ENCODE measurements around the gene TMEM184A. TPM values are rescaled to one million over a fixed set of nuclear protein-coding genes. Genes with fewer than 3 reads are reported as not detected.
"Not testable (repeated sequence)": the region's sequence is repeated elsewhere in the genome, so short reads cannot be mapped to it uniquely, and the experiment has no call there.

TMEM184A gene
- total RNA-seq, 8 experiments from 2014 or later, result 0.16 to 1.2 (median 0.47) TPM

DNA sequence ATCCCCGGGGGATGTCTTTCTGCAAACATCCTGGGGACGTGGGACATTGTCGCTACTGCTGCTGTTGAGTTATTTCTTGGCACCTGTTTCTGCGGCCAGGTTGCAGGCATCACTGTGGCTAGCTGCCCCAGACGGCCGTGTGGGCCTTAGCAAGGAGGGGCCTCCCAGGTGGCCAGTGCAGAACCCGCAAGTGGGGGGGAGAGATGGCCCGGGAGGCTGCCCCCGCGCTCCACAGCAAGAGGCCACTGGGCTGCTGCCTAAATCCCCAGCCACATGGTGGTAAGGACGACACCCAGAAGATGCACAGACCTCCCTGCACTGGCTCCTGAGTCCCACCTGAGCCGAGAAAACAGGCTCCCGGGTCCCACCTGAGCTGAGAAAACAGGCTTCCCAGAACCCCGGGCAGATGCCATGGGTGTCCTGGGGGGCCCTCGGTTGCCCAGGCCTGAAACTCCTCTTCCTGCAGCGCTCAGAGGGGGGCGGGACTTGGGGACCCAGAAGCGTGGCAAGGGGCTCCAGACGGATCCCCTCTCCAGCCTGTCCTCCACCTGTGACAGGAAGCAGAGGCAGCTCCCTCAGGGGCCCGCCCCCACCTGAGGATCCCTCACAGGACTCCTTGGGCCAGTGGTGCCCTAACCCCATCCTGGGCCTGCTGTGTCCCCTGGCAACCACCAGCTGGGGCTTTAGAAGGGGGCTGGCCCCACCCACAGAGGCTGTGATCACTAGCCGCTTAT is 26.5 kb downstream of the TMEM184A start:
- peak overlapping the region in 2 of 5 donors; percentile 48 to 50 for H3K4me3 ChIP-seq

GRCh38 chr7:1526271-1526754 is 29.7 kb downstream of the TMEM184A start:
- peaks cover 6 to 8% of the 10 kb centered on the region in 2 donors for H3K4me1 ChIP-seq (replicated peaks in 1 of 2)
- in situ Hi-C loops (cut with MboI; ENCODE audit: low pct_unique_long_range_greater_than_20kb in 2 of 9, low sequenced_read_pairs in 9 of 9, unreplicated experiment in 9 of 9), result no loop called here
- no peak overlapping the region for H3K4me3 ChIP-seq
- no peak overlapping the region for H3K27ac ChIP-seq
- 0 to 80% (median 19%) methylated on average over 1 to 6 of the region's 6 CpGs; no CpG with 5 or more reads in 6 of the 10 experiments for WGBS, 10 experiments
- no peak for ATAC-seq (replicated peaks in 6 of 8)

More for the DNA sequence above, 26.5 kb downstream of the TMEM184A start:
- WGBS, 10 experiments, result 50 to 100% (median 73%) methylated on average over 1 to 5 of the region's 21 CpGs; no CpG with 5 or more reads in 4 of the 10 experiments
- ATAC-seq (replicated peaks in 6 of 8), result no peak
- in situ Hi-C loops (cut with MboI; ENCODE audit: low pct_unique_long_range_greater_than_20kb in 2 of 9, low sequenced_read_pairs in 9 of 9, unreplicated experiment in 9 of 9), result no loop called here
- H3K27ac ChIP-seq, result no peak overlapping the region
- peaks cover 39 to 41% of the 10 kb centered on the region in 2 donors for H3K4me1 ChIP-seq (replicated peaks in 1 of 2)

GRCh38 chr7:1525409-1525808 is 30.6 kb downstream of the TMEM184A start:
- no peak overlapping the region for H3K4me3 ChIP-seq
- peaks cover 4 to 9% of the 10 kb centered on the region in 2 donors for H3K4me1 ChIP-seq (replicated peaks in 1 of 2)
- no peak for ATAC-seq (replicated peaks in 6 of 8)
- WGBS, 10 experiments, result 71 to 100% (median 95%) methylated on average over 1 to 5 of the region's 6 CpGs; no CpG with 5 or more reads in 1 of the 10 experiments
- in situ Hi-C loops (cut with MboI; ENCODE audit: low pct_unique_long_range_greater_than_20kb in 2 of 9, low sequenced_read_pairs in 9 of 9, unreplicated experiment in 9 of 9), result no loop called here
- H3K27ac ChIP-seq, result no peak overlapping the region

- 55 to 85% (median 60%) methylated on average over 2 to 9 of the region's 17 CpGs; no CpG with 5 or more reads in 5 of the 10 experiments for WGBS, 10 experiments
- Histone ChIP-seq H3K4me3 (no peak overlapping the region), H3K4me1 (replicated peaks in 1 of 2) (peaks cover 0 to 8% of the 10 kb centered on the region in 2 donors), H3K27ac (no peak overlapping the region)
- no peak for ATAC-seq (replicated peaks in 6 of 8)
- in situ Hi-C loops (cut with MboI; ENCODE audit: low pct_unique_long_range_greater_than_20kb in 2 of 9, low sequenced_read_pairs in 9 of 9, unreplicated experiment in 9 of 9), result no loop called here
These were observed 32.2 kb downstream of the TMEM184A start for GRCh38 chr7:1523844-1524243.

GRCh38 chr7:1523208-1523607 is 32.8 kb downstream of the TMEM184A start:
- no peak overlapping the region for H3K27ac ChIP-seq
- ATAC-seq (replicated peaks in 6 of 8), result peak in 1 of 8 experiments; percentile 22
- 40 to 80% methylated on average over 2 to 6 of the region's 13 CpGs; no CpG with 5 or more reads in 8 of the 10 experiments for WGBS, 10 experiments
- in situ Hi-C loops (cut with MboI; ENCODE audit: low pct_unique_long_range_greater_than_20kb in 2 of 9, low sequenced_read_pairs in 9 of 9, unreplicated experiment in 9 of 9), result no loop called here
- H3K4me1 ChIP-seq (replicated peaks in 1 of 2), result peaks cover 0 to 8% of the 10 kb centered on the region in 2 donors
- H3K4me3 ChIP-seq, result no peak overlapping the region

- peaks cover 0 to 8% of the 10 kb centered on the region in 2 donors for H3K4me1 ChIP-seq (replicated peaks in 1 of 2)
- H3K4me3 ChIP-seq, result no peak overlapping the region
- no peak for ATAC-seq (replicated peaks in 6 of 8)
- in situ Hi-C loops (cut with MboI; ENCODE audit: low pct_unique_long_range_greater_than_20kb in 2 of 9, low sequenced_read_pairs in 9 of 9, unreplicated experiment in 9 of 9), result no loop called here
- no peak overlapping the region for H3K27ac ChIP-seq
- WGBS, 10 experiments, result 44 to 100% (median 82%) methylated on average over 1 to 11 of the region's 11 CpGs; no CpG with 5 or more reads in 3 of the 10 experiments
These were observed 34.5 kb downstream of the TMEM184A start for GRCh38 chr7:1521456-1521855.

DNA sequence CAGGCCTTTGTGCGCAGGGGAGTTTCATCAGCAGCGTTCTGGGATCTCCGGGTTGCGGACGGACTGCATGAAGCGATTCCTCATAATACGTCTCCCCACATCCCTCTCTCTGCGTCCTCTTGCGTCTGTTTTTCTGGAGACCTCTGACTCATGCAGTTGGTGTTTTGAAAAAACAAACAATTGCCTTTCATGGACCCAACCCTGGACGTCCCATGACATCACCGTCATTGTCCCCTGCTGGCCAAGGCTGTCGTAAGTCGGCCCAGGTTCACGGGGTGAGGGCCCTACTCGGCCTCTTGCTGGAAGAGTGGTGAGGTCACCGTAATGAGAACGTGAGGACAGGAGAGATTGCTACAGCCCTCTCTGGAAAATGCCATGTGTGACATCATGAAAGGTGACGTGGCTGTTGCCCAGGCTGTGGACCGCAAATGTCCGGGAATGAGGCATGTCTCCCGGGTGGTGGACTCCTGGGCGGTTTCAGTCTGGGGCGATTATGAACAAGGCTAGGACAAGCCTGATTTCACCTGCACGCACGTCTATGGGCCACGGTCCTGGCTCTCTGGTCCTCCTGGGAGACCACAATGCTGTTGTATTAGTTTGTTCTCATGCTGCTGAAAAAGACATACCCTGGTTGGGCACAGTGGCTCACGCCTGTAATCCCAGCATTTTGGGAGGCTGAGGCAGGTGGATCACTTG is 35.3 kb downstream of the TMEM184A start:
- in situ Hi-C loops (cut with MboI; ENCODE audit: low pct_unique_long_range_greater_than_20kb in 2 of 9, low sequenced_read_pairs in 9 of 9, unreplicated experiment in 9 of 9), result no loop called here
- peak in 6 of 8 experiments; percentile 27 to 95 (median 90) for ATAC-seq (replicated peaks in 6 of 8)
- WGBS, 10 experiments, result 20 to 85% (median 67%) methylated on average over 2 to 14 of the region's 27 CpGs; no CpG with 5 or more reads in 1 of the 10 experiments
- Histone ChIP-seq H3K4me1 (replicated peaks in 1 of 2) (peaks cover 0 to 8% of the 10 kb centered on the region in 2 donors), H3K27ac (peak overlapping the region in 1 of 2 donors; percentile 64), H3K4me3 (no peak overlapping the region)

- ATAC-seq (replicated peaks in 6 of 8); H3K27ac ChIP-seq; in situ Hi-C loops (cut with MboI; ENCODE audit: low pct_unique_long_range_greater_than_20kb in 2 of 9, low sequenced_read_pairs in 9 of 9, unreplicated experiment in 9 of 9); H3K4me3 ChIP-seq: not testable (repeated sequence)
- peaks cover 0 to 12% of the 10 kb centered on the region in 2 donors for H3K4me1 ChIP-seq (replicated peaks in 1 of 2)
- WGBS, 10 experiments, result 44 to 100% (median 80%) methylated on average over 3 to 12 of the region's 12 CpGs
These were observed 36.6 kb downstream of the TMEM184A start for GRCh38 chr7:1519322-1519922.

DNA sequence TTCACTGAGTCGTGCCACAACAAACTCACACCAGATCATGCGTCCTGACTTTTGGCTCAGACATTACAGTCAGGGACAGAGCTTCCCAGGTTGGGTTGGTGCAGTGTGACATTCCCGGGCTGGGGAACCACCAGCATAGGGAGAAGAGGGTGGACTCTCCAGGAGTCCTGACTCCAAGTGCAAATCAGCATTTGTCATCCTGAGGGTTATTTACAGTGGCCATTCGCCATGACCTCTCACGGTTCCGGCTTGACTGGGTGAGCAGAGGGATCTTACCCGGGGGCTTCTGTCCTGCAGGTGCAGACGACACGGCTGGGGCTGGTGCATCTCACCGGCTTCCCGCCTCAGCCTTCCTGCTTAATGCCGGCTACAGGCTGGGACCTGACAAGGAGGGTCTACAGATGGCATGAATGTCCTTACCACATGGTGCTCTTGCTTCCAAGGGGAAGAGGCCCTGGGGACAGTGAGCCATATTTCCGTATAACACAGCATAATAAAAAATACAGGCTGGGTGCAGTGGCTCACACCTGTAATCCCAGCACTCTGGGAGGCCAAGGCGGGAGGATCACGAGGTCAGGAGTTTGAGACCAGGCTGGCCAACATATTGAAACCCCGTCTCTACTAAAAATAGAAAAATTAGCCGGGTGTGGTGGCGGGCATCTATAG is 39.3 kb downstream of the TMEM184A start:
- 70 to 93% (median 78%) methylated on average over 2 to 8 of the region's 18 CpGs; no CpG with 5 or more reads in 4 of the 10 experiments for WGBS, 10 experiments
- H3K27ac ChIP-seq, result no peak overlapping the region
- H3K4me3 ChIP-seq, result no peak overlapping the region
- in situ Hi-C loops (cut with MboI; ENCODE audit: low pct_unique_long_range_greater_than_20kb in 2 of 9, low sequenced_read_pairs in 9 of 9, unreplicated experiment in 9 of 9), result no loop called here
- peaks cover 0 to 12% of the 10 kb centered on the region in 2 donors for H3K4me1 ChIP-seq (replicated peaks in 1 of 2)
- no peak for ATAC-seq (replicated peaks in 6 of 8)

- H3K27ac ChIP-seq; ATAC-seq (replicated peaks in 6 of 8); in situ Hi-C loops (cut with MboI; ENCODE audit: low pct_unique_long_range_greater_than_20kb in 2 of 9, low sequenced_read_pairs in 9 of 9, unreplicated experiment in 9 of 9); H3K4me1 ChIP-seq (replicated peaks in 1 of 2); H3K4me3 ChIP-seq: not testable (repeated sequence)
- WGBS, 10 experiments, result 29 to 92% (median 79%) methylated on average over 1 to 5 of the region's 17 CpGs; no CpG with 5 or more reads in 6 of the 10 experiments
These were observed 40.5 kb downstream of the TMEM184A start for GRCh38 chr7:1515509-1515967.

DNA sequence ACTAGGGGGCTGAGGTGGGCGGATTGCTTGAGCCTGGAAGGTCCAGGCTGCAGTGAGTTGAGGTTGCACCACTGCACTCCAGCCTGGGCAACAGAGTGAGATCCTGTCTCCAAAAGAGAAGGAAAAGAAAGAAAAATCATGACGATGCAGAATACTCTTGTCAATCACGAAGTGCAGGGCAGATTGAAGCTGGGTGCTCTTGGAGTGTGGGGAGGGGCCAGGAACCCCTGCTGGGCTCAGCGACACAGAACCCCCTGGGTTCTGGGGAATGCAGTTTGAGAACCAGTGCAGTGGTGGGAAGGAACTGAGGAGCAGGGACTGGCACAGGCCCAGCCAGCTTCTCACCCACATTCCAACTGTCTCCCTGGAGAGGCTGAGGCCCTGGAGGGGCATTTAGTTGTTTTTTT is 41.0 kb downstream of the TMEM184A start:
- no peak overlapping the region for H3K4me3 ChIP-seq
- in situ Hi-C loops (cut with MboI; ENCODE audit: low pct_unique_long_range_greater_than_20kb in 2 of 9, low sequenced_read_pairs in 9 of 9, unreplicated experiment in 9 of 9), result no loop called here
- no peak overlapping the region for H3K27ac ChIP-seq
- peaks cover 0 to 4% of the 10 kb centered on the region in 2 donors for H3K4me1 ChIP-seq (replicated peaks in 1 of 2)
- ATAC-seq (replicated peaks in 6 of 8), result peak in 2 of 8 experiments; percentile 26 to 32
- WGBS, 10 experiments, result 0 to 100% (median 60%) methylated on average over 1 to 3 of the region's 4 CpGs; no CpG with 5 or more reads in 4 of the 10 experiments

- 20 to 100% (median 90%) methylated on average over 1 to 9 of the region's 12 CpGs; no CpG with 5 or more reads in 5 of the 10 experiments for WGBS, 10 experiments
- no peak for ATAC-seq (replicated peaks in 6 of 8)
- Histone ChIP-seq H3K4me3 (no peak overlapping the region), H3K4me1 (replicated peaks in 1 of 2) (peaks cover 0 to 4% of the 10 kb centered on the region in 2 donors), H3K27ac (no peak overlapping the region)
- in situ Hi-C loops (cut with MboI; ENCODE audit: low pct_unique_long_range_greater_than_20kb in 2 of 9, low sequenced_read_pairs in 9 of 9, unreplicated experiment in 9 of 9), result no loop called here
These were observed 41.6 kb downstream of the TMEM184A start for GRCh38 chr7:1514407-1514806.
